Measurements from ENCODE around the gene P4HA1. TPM values are rescaled to one million over a fixed set of nuclear protein-coding genes. Genes with fewer than 3 reads are reported as not detected.

The P4HA1 gene
- total and polyA plus RNA-seq, 3 donors from 2014 or later, result 19.0 to 28.1 (median 20.2) TPM

DNA sequence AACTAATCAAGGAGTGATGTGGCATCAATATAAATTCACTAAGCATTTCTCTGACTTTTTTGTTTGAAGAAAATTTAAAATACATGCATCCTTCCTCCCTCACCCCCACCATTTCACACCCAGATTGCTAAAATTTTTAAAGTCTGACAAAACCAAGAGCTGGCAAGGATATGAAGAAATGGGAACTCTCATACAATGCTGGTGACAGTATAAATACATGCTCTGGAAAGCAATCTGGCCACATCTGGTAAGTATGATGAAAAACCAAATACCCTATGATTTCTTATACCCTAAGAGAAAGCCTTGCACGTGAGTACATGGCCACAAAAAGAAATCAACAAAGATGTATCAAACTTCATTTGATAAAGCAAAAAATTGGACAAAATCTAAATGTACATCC, 31.2 kb downstream of the P4HA1 start:
- no peaks in the 10 kb centered on the region for H3K27me3 ChIP-seq
- TF ChIP-seq, protein P1, sequence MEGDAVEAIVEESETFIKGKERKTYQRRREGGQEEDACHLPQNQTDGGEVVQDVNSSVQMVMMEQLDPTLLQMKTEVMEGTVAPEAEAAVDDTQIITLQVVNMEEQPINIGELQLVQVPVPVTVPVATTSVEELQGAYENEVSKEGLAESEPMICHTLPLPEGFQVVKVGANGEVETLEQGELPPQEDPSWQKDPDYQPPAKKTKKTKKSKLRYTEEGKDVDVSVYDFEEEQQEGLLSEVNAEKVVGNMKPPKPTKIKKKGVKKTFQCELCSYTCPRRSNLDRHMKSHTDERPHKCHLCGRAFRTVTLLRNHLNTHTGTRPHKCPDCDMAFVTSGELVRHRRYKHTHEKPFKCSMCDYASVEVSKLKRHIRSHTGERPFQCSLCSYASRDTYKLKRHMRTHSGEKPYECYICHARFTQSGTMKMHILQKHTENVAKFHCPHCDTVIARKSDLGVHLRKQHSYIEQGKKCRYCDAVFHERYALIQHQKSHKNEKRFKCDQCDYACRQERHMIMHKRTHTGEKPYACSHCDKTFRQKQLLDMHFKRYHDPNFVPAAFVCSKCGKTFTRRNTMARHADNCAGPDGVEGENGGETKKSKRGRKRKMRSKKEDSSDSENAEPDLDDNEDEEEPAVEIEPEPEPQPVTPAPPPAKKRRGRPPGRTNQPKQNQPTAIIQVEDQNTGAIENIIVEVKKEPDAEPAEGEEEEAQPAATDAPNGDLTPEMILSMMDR (IDR thresholded peaks at IDR 0.05), result no peak
- TF ChIP-seq POLR2A (IDR thresholded peaks at IDR 0.05), result no peak
- intact Hi-C loops (cut with DNase I; ENCODE audit: low total_unique reads), result no loop called here
- H3K9me3 ChIP-seq, result no peaks in the 10 kb centered on the region
- WGBS, 2 donors, result 75 to 85% methylated on average over 1 of the region's 1 CpG
- H3K36me3 ChIP-seq (ENCODE audit: low read depth, missing control alignments), result no peaks in the 10 kb centered on the region
- DNase-seq, result no peak
- H3K27ac ChIP-seq, result no peak overlapping the region
- no peak overlapping the region for H3K4me3 ChIP-seq
- no peaks in the 10 kb centered on the region for H3K4me1 ChIP-seq

- WGBS, 2 donors, result 62 to 74% methylated on average over 1 of the region's 1 CpG
- intact Hi-C loops (cut with DNase I; ENCODE audit: low total_unique reads), result no loop called here
- Histone ChIP-seq H3K9me3 (no peaks in the 10 kb centered on the region), H3K27ac (no peak overlapping the region), H3K4me3 (no peak overlapping the region), H3K36me3 (ENCODE audit: low read depth, missing control alignments) (no peaks in the 10 kb centered on the region), H3K27me3 (no peaks in the 10 kb centered on the region), H3K4me1 (no peaks in the 10 kb centered on the region)
- no peak for DNase-seq
- TF ChIP-seq, protein P1 (IDR thresholded peaks at IDR 0.05), result no peak
Observed at GRCh38 chr10:73061743-73062142, 34.9 kb downstream of the P4HA1 start.

DNA sequence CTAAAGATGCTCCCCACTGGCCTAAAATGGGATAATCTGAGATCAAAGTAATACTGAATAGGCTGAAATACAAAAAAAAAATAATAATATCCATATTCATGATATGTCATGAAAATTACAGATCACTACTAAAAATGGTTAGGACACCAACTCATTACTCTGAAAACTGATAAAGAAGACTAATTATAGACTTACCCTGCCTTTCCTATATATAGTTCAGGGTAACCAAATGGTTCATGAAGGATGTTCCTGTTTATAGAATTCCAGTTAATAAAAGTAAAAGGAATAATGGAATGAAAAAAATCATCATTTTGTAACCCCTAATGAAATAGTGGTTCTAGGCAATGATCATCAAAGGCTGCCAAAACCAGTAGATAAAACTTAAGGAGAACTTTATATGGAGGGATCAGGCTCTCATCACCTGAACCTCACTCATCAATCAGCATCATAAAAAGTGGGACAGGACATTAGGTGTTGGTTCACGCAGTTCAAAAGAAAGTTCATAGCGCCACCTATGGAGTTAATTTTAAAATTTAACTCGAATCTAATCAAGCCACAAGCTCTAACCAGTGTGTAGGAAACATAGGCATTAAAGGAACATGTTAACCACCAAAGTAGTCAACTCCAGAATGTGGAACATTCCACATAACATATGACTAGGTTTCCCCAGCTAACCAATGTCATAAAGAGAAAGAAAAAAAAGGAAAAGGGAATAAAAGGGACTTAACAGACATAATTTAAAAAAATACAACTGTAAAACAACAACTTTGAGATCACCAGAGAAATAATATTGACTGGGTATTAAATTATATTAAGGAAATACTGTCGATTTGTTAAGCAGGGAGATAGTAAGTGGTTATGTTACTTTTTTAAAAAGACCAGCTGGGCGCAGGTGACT, 35.7 kb downstream of the P4HA1 start:
- Histone ChIP-seq H3K27ac (no peak overlapping the region), H3K4me1 (no peaks in the 10 kb centered on the region), H3K36me3 (ENCODE audit: low read depth, missing control alignments) (no peaks in the 10 kb centered on the region), H3K27me3 (no peaks in the 10 kb centered on the region), H3K4me3 (no peak overlapping the region), H3K9me3 (no peaks in the 10 kb centered on the region)
- no peak for TF ChIP-seq POLR2A (IDR thresholded peaks at IDR 0.05)
- TF ChIP-seq, protein P1 (IDR thresholded peaks at IDR 0.05), result peak in 1 of 3 experiments; percentile 28
- intact Hi-C loops (cut with DNase I; ENCODE audit: low total_unique reads), result no loop called here
- WGBS, 2 donors, result 50 to 53% methylated on average over 5 of the region's 5 CpGs
- DNase-seq, result no peak

GRCh38 chr10:73060173-73060572, 36.5 kb downstream of the P4HA1 start:
- DNase-seq, result no peak
- WGBS, 2 donors, result 88 to 89% methylated on average over 1 of the region's 1 CpG
- TF ChIP-seq POLR2A (IDR thresholded peaks at IDR 0.05), result no peak
- TF ChIP-seq, protein P1 (IDR thresholded peaks at IDR 0.05), result no peak
- Histone ChIP-seq H3K4me1 (no peaks in the 10 kb centered on the region), H3K4me3 (no peak overlapping the region), H3K9me3 (no peaks in the 10 kb centered on the region), H3K36me3 (ENCODE audit: low read depth, missing control alignments) (no peaks in the 10 kb centered on the region), H3K27me3 (no peaks in the 10 kb centered on the region), H3K27ac (no peak overlapping the region)
- intact Hi-C loops (cut with DNase I; ENCODE audit: low total_unique reads), result no loop called here

All from testis (tissue), 3 donors.